Prostate gland (tissue), 2 donors: ENCODE results near the gene ANAPC16.

Experiments
- POLR2A ChIP-seq: fragments of 450-650 bp; IDR thresholded peaks from one replicate; pipeline ENCODE4 v1.6.1; 2016; ENCODE audit warnings: antibody characterized with exemption, mild to moderate bottlenecking
- POLR2AphosphoS5 ChIP-seq: sonication (generic); formaldehyde crosslinking; IDR thresholded peaks from one replicate; pipeline ENCODE4 v1.6.1; 2017; ENCODE audit warnings: antibody characterized with exemption
- TF ChIP-seq, protein P1 (sequence below), 4 experiments: fragments of 200-600 bp in 2 of 4; fragments of 450-650 bp in 2 of 4; sonication (generic) in 2 of 4; IDR thresholded peaks; 1 replicate in 3 of 4; 2 replicates in 1 of 4; pipeline ENCODE4 v1.5.1; 2016 to 2019; ENCODE audit warnings: antibody characterized with exemption in 4 of 4, mild to moderate bottlenecking in 2 of 4, moderate library complexity in 2 of 4

DNA sequence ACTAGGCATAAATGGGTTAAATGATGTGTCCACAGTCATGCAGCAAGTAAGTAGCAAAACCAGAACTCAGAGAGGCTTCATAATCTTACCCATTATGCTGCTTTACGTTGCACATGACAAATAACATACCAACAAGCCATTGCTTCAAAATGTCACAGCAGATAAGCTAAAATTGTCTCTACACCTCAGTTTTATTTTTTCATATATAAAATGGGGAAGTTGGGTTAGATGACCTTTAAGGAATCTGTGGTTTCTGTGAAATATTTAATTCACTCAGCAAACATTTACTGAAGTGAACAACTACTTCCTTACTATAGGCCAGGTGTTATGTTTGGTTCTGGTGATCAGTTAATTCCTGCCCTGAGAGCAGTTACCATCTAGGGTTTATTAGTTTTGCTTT lies 2.5 kb downstream of the ANAPC16 start:
- TF ChIP-seq, protein P1, sequence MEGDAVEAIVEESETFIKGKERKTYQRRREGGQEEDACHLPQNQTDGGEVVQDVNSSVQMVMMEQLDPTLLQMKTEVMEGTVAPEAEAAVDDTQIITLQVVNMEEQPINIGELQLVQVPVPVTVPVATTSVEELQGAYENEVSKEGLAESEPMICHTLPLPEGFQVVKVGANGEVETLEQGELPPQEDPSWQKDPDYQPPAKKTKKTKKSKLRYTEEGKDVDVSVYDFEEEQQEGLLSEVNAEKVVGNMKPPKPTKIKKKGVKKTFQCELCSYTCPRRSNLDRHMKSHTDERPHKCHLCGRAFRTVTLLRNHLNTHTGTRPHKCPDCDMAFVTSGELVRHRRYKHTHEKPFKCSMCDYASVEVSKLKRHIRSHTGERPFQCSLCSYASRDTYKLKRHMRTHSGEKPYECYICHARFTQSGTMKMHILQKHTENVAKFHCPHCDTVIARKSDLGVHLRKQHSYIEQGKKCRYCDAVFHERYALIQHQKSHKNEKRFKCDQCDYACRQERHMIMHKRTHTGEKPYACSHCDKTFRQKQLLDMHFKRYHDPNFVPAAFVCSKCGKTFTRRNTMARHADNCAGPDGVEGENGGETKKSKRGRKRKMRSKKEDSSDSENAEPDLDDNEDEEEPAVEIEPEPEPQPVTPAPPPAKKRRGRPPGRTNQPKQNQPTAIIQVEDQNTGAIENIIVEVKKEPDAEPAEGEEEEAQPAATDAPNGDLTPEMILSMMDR (IDR thresholded peaks at IDR 0.05): no peak
- TF ChIP-seq POLR2A (no peak), POLR2AphosphoS5 (no peak)
